Measurements from ENCODE around the gene GPR108. TPM values are rescaled to one million over a fixed set of nuclear protein-coding genes. Genes with fewer than 3 reads are reported as not detected.

Gene GPR108
- total RNA-seq, 3 donors from 2014 or later, result 60.4 to 86.3 (median 78.6) TPM

- Mint-ChIP-seq H3K4me1 (ENCODE audit: low read depth) (peaks cover 26% of the 10 kb centered on the region), H3K9me3 (peaks cover 5% of the 10 kb centered on the region), H3K36me3 (ENCODE audit: insufficient read depth) (no peaks in the 10 kb centered on the region), H3K27me3 (ENCODE audit: low read depth) (no peaks in the 10 kb centered on the region), H3K4me3 (no peak overlapping the region)
- ATAC-seq, result peak in 1 of 2 donors; percentile 23
- DNase-seq, result no peak
These were observed 53.4 kb downstream of the GPR108 start for GRCh38 chr19:6683971-6684370.

- no peaks in the 10 kb centered on the region for H3K36me3 Mint-ChIP-seq (ENCODE audit: insufficient read depth)
These were observed 54.7 kb downstream of the GPR108 start for GRCh38 chr19:6682607-6683128.

GRCh38 chr19:6680141-6680540 is 57.2 kb downstream of the GPR108 start:
- DNase-seq (no peak), ATAC-seq (no peak)
- Mint-ChIP-seq H3K4me1 (ENCODE audit: low read depth) (peaks cover 53% of the 10 kb centered on the region), H3K4me3 (no peak overlapping the region), H3K9me3 (peaks cover 9% of the 10 kb centered on the region), H3K27me3 (ENCODE audit: low read depth) (no peaks in the 10 kb centered on the region), H3K36me3 (ENCODE audit: insufficient read depth) (no peaks in the 10 kb centered on the region)

More at GRCh38 chr19:6682607-6683128, 54.7 kb downstream of the GPR108 start:
- H3K4me3 Mint-ChIP-seq, result no peak overlapping the region
- peaks cover 8% of the 10 kb centered on the region for H3K9me3 Mint-ChIP-seq
- no peak for ATAC-seq
- H3K27me3 Mint-ChIP-seq (ENCODE audit: low read depth), result no peaks in the 10 kb centered on the region
- no peak for DNase-seq
- peaks cover 39% of the 10 kb centered on the region for H3K4me1 Mint-ChIP-seq (ENCODE audit: low read depth)

Other genes starting within 250 kb of the GPR108 start
- gene TUBB4A, start 235.3 kb downstream of the GPR108 start, total RNA-seq, result 1 to 10 TPM; 4.8 to 9.2 (median 7.8) TPM
- gene TNFSF9, start 206.6 kb downstream of the GPR108 start, total RNA-seq, result 1 to 10 TPM; 3.5 to 7.4 (median 3.8) TPM
- gene CD70, start 146.4 kb downstream of the GPR108 start, total RNA-seq, result 10 to 100 TPM in 1 of 3 donors, 1 to 10 TPM in 2; 4.6 to 13.6 (median 6.6) TPM
- gene TNFSF14, start 67.4 kb downstream of the GPR108 start, total RNA-seq, result 100 to 1,000 TPM; 244 to 279 (median 255) TPM
- 1 to 10 TPM; 6.5 to 7.4 (median 6.7) TPM for gene C3, start 16.9 kb downstream of the GPR108 start, total RNA-seq
- 10 to 100 TPM; 31.8 to 40.2 (median 37.4) TPM for gene TRIP10, start 2.1 kb upstream of the GPR108 start, total RNA-seq
- 10 to 100 TPM; 24.6 to 27.8 (median 27.4) TPM for gene SH2D3A, start 29.9 kb upstream of the GPR108 start, total RNA-seq
- 10 to 100 TPM; 65.7 to 75.6 (median 70.7) TPM for gene VAV1, start 35.1 kb upstream of the GPR108 start, total RNA-seq
- gene ADGRE1, start 150.0 kb upstream of the GPR108 start, total RNA-seq, result 1 to 10 TPM; 2.2 to 3.1 (median 2.7) TPM